Frontal cortex (tissue), 4 donors: ENCODE results near the gene XRCC1. TPM values are rescaled to one million over a fixed set of nuclear protein-coding genes. Genes with fewer than 3 reads are reported as not detected.
A peak's percentile ranks its signal among the peaks of the same experiment; 100 is the strongest.

Experiments used
- DNase-seq, 2 donors: peaks; one replicate each; pipeline ENCODE4 v3.0.0; 2012; ENCODE audit warnings: low spot score in 2 of 2
- FAIRE-seq: peaks from 2 replicates; lab custom pipeline; 2012; peaks lifted over from hg19 to GRCh38; lab: Jason Lieb, UNC
- total RNA-seq: library from RNA; depleted of rRNA; stranded (reverse); fragments of >200 nt; gene quantifications from one replicate; pipeline ENCODE4 v1.2.3, GENCODE V29; 2014
- donor health status: control.
- donor health status: control.
- donor health status: control.

The XRCC1 gene
- total RNA-seq, 1 donor from 2014 or later: 13.9 TPM

DNA sequence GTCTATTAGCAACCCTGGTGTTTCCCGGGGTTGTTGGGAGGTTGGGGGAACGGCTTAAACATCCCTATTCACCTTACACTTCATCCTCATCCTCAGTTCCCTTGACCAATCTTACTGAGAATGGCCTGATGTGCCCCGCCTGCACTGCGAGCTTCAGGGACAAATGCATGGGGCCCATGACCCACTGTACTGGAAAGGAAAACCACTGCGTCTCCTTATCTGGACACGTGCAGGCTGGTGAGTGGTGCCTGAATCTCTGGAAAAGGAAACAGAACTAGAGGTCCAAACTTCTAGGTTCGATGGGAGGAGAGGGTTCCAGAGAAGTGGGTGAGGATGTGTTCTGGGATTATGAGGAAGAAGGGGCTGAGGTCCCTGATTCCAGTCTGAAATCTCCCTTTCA, 6.1 kb upstream of the XRCC1 start:
- DNase-seq: no peak
- FAIRE-seq: no peak

GRCh38 chr19:43578787-43579186, 3.5 kb upstream of the XRCC1 start:
- DNase-seq (no peak), FAIRE-seq (no peak)

- FAIRE-seq (no peak), DNase-seq (no peak)
These were observed 890 bp upstream of the XRCC1 start for GRCh38 chr19:43575955-43576878.

DNA sequence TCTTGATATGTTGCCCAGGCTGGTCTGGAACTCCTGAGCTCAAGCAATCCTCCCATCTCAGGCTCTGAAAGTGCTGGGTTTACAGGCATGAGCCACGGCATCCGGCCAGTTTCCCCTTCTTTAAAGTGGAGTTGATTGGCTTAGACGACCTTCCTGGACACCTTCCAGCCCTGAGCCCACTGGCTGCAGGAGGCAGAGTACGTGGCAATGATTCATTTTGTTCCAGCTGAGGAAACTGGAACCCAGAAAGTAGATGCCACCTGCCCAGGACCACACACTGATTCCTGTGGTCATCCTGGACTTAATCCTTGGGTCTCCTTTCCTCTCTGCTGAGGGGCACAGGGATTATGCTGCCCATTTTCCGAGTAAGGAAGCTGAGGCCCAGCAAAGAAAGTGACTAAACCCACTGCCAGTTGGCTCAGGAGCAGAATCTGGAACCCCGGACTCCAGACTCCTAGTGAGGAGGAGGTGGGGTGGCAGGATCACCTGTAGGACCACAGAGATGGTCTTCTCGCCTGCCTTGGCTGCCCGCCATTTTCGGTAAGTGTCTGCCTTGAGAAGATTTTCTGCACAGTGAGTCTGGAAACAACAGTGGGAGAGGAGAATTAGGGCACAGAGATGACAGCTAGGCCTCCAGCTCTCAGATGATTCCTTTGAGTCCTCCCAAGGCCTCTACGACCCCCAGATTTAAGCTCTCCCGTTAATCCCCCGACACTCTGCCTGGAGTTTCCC, 737 bp downstream of the XRCC1 start:
- DNase-seq (no peak), FAIRE-seq (no peak)

- no peak for FAIRE-seq
These were observed 3.1 kb downstream of the XRCC1 start for GRCh38 chr19:43572171-43572588.

GRCh38 chr19:43570174-43570791, 5.0 kb downstream of the XRCC1 start:
- DNase-seq (no peak), FAIRE-seq (no peak)

More at GRCh38 chr19:43572171-43572588, 3.1 kb downstream of the XRCC1 start:
- no peak for DNase-seq

GRCh38 chr19:43569657-43570056, 5.7 kb downstream of the XRCC1 start:
- FAIRE-seq: no peak
- no peak for DNase-seq

GRCh38 chr19:43564800-43565199, 10.5 kb downstream of the XRCC1 start:
- DNase-seq (no peak), FAIRE-seq (no peak)

- no peak for FAIRE-seq
- no peak for DNase-seq
These were observed 11.4 kb downstream of the XRCC1 start for GRCh38 chr19:43563816-43564457.

DNA sequence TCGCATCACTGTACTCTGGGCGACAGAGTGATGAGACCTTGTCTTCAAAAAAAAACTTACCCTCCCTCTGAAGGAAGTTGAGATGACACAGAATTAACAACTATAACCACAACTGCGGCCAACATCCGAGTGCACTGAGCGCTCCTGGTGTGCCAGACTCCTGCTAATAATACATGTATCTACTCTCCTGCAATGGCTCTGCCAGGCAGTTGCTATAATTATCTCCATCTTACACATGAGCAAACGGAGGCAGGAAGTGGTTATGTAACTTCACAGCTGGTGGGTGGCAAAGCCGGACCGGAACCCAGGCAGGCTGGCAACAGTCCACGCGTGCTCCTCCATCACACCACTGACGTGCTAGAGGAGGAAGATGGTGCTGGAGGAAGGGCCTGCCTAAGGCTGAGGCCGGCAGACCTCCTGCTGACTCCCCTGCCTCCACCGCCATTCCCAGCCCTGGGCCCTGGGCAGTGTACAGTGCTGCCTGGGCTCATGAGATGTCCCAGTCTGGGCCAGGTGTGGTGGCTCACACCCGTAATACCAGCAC, 12.6 kb downstream of the XRCC1 start:
- DNase-seq (peak in 1 of 2 donors; percentile 49), FAIRE-seq (no peak)

DNA sequence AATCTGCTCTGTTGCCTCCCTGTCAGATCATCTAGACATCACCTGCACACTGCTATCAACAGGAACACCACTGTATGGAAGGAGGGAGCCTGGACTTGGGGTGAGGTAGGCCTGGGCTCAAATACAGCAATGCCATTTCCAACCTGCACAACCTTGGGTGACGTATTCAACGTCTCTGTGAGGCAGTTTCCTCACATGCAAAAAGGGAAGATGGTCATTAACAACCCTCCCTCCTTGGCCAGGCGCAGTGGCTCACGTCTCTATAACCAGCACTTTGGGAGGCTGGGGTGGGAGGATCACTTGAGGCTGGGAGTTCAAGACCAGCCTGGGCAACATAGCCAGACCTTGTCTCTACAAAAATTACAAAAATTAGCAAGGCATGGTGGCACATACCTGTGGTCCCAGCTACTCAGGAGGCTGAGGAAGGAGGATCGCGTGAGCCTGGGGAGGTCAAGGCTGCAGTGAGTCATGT, 13.1 kb downstream of the XRCC1 start:
- FAIRE-seq (no peak), DNase-seq (no peak)

DNA sequence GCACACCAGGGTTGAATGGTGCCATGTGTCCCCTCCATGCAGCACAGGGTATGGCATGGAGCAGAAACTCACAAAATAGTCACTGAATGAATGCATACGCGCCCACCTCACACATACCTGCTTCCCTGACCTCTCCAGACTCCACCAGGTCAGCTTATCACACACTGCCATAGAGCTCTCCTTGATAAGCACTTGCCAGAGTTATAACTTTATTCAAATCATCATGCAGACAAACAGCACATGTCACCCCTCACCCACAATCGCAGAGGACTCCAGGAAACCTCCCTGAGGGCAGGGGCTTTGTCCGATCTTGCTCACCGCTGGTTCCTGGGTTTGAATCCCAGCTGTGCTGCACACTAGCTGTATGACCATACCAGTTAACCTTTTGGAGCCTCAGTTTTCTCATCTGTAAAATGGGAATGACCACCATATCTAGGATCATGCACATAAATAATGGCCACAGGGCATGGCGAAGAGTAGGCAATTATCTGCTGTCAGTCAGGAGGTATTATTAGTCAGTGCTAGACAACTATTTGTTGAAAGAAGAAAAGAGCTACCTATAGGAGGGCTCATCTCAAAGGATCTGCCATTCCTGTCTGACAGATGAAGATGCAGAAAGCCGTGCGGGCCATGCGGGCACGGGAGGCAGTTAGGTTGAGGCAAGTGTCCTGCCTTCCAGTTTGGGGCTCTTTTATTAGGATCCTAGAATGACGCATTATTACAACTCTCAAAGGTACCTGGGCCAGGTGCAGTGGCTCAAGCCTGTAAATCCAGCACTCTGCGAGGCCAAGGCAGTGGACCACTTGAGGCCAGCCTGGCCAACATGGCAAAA, 14.0 kb downstream of the XRCC1 start:
- FAIRE-seq (no peak), DNase-seq (no peak)

- DNase-seq (no peak), FAIRE-seq (no peak)
These were observed 14.6 kb downstream of the XRCC1 start for GRCh38 chr19:43560687-43561086.

DNA sequence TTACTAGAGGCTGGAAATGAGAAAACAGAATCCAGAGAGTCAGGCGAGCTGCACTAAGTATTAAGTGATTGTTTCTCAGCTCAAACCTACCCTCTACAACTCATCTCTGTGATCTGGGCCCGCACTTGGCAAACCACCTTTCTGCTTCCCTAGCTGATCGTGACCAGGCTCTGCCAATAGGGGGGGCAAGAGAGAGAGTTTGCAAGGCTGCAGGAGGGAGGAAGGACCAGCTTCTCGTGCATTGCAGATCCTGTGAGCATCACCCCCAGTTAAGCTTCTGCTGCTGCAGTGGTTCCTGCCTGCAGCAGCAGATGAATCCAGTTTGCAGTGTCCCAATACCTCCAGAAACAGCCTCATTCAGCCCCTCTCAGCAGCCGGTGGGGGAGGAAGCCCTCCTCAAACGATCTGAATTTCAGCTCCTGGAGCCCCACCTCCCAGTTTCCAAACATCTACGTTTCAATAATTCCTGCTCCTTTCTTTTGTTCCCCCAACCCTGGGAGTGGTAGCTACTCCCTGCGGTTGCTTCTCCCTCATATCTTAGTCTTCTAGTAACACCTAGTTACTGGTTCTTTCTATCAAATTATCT, 20.0 kb downstream of the XRCC1 start:
- peak; percentile 59 to 78 for DNase-seq
- FAIRE-seq: no peak

- DNase-seq (no peak), FAIRE-seq (no peak)
These were observed 20.9 kb downstream of the XRCC1 start for GRCh38 chr19:43554317-43554895.

DNA sequence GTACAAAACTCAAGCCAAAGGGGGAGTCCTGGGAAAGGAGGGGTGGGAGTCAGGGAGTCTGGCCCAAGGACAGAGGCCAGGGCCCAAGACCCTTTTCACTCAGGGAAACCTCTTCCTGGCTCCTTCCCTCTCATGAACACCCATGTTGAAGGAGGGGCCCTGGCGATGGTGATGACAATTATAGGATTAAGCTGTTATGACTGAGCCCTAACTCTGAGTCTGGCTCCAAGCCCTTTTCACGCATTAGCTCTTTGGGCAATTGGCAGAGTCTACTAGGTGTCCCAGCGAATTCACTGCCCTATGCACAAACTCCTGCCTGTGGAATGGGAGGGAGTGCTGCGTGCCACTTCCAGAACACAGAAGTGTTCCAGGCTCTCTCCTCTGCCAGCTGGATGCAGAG, 21.7 kb downstream of the XRCC1 start:
- no peak for FAIRE-seq
- no peak for DNase-seq

GRCh38 chr19:43552616-43553015, 22.7 kb downstream of the XRCC1 start:
- no peak for FAIRE-seq
- DNase-seq: no peak

DNA sequence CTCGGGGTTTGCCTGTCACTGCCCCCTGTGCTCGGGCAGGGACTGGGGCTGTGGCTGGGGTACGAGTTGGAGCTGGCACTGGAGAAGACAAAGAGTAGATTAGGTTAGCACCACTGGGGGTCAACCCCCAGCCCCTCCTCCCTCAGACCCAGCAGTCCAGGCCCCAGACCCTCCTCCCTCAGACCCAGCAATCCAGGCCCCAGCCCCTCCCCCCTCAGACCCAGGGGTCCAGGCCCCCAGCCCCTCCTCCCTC, 23.2 kb downstream of the XRCC1 start:
- DNase-seq (no peak), FAIRE-seq (no peak)
